Upper lobe of right lung (tissue), 1 donor: Measurements from ENCODE around the gene MECR. TPM values are rescaled to one million over a fixed set of nuclear protein-coding genes. Genes with fewer than 3 reads are reported as not detected.

Experiments
- ATAC-seq: fragments of 200-7000 bp; cut with Tn5 transposase; one replicate; pipeline ENCODE4 v1.9.1; 2020; ENCODE audit warnings: mild to moderate bottlenecking, moderate library complexity
- DNase-seq: peaks from one replicate; pipeline ENCODE4 v3.0.0-alpha.2; 2020
- H3K27ac ChIP-seq: fragments of 200-600 bp; one replicate; pipeline ENCODE4 v1.8.0; 2022
- H3K27me3 ChIP-seq: fragments of 200-600 bp; one replicate; pipeline ENCODE4 v1.8.0; 2022; ENCODE audit warnings: mild to moderate bottlenecking
- H3K36me3 ChIP-seq: fragments of 200-600 bp; one replicate; pipeline ENCODE4 v1.8.0; 2022
- H3K4me1 ChIP-seq: fragments of 200-600 bp; one replicate; pipeline ENCODE4 v1.8.0; 2022
- H3K4me3 ChIP-seq: fragments of 200-600 bp; one replicate; pipeline ENCODE4 v1.8.0; 2022; ENCODE audit warnings: mild to moderate bottlenecking
- H3K9me3 ChIP-seq: fragments of 200-600 bp; one replicate; pipeline ENCODE4 v1.8.0; 2022
- intact Hi-C: fragments of 100-400 bp; cut with DNase I; formaldehyde crosslinking; loops from one replicate; pipeline ENCODE4 v1.11.0; 2022
- total RNA-seq: library from RNA; stranded (reverse); fragmentation: NEBNext Ultra II Directional; extraction: Animal tissue kit (Norgen Biotek cat#: 25700); gene quantifications from one replicate; pipeline ENCODE4 v1.2.1, GENCODE V29; 2021
- TF ChIP-seq, protein P1 (sequence below): fragments of 200-600 bp; IDR thresholded peaks from one replicate; pipeline ENCODE4 v1.8.0; 2022; ENCODE audit warnings: antibody characterized with exemption
- donor health status: DM: no; HTN: yes; CAD: no; lungs with severe emphysema.

Gene MECR
- total RNA-seq, 1 donor from 2014 or later = 16.5 TPM

DNA sequence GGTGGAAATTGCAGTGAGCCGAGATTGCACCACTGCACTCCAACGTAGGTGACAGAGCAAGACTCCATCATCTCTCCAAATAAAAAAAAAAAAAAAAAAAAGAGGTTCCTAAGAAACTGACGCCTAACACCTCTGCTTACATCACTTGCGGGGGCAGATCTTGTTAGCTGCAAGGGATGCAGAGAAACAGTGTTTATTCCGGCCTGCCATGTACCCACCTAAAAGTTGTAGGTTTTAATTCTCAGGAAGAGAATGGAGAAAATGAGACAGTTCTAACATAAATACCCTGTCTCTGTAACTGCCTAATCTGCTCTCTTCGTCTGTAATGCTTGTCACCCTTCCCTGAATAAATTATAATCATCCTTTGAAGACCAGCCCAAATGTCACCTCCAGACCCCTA, 40.0 kb downstream of the MECR start:
- Histone ChIP-seq H3K36me3 (no peaks in the 10 kb centered on the region), H3K4me1 (no peaks in the 10 kb centered on the region), H3K27me3 (no peaks in the 10 kb centered on the region), H3K9me3 (no peaks in the 10 kb centered on the region), H3K27ac (no peak overlapping the region), H3K4me3 (no peak overlapping the region)
- ATAC-seq (no peak), DNase-seq (no peak)
- intact Hi-C loops = no loop called here
- TF ChIP-seq, protein P1, sequence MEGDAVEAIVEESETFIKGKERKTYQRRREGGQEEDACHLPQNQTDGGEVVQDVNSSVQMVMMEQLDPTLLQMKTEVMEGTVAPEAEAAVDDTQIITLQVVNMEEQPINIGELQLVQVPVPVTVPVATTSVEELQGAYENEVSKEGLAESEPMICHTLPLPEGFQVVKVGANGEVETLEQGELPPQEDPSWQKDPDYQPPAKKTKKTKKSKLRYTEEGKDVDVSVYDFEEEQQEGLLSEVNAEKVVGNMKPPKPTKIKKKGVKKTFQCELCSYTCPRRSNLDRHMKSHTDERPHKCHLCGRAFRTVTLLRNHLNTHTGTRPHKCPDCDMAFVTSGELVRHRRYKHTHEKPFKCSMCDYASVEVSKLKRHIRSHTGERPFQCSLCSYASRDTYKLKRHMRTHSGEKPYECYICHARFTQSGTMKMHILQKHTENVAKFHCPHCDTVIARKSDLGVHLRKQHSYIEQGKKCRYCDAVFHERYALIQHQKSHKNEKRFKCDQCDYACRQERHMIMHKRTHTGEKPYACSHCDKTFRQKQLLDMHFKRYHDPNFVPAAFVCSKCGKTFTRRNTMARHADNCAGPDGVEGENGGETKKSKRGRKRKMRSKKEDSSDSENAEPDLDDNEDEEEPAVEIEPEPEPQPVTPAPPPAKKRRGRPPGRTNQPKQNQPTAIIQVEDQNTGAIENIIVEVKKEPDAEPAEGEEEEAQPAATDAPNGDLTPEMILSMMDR = no peak

DNA sequence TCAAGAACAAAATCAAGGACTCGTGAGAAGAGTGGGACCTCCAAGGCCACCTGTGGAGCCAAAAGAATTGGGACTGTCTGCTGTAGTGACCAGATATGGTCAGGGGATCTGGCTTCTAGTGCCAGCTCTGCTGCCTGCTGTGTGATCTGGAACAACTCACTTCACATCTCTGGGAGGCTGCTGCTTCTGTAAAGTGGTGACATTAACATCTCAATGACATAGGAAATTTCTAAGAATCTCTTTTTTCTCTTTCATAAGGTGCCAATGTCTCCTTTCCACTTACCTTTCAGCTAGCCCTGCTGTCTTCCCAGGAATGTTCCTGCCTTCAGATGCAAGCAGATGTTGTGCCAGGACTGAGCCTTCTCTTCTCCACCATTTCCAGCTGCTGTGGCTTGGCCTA, 44.0 kb downstream of the MECR start:
- no peak overlapping the region for H3K27ac ChIP-seq
- no peaks in the 10 kb centered on the region for H3K36me3 ChIP-seq
- no peaks in the 10 kb centered on the region for H3K27me3 ChIP-seq
- no peaks in the 10 kb centered on the region for H3K9me3 ChIP-seq
- DNase-seq (no peak), ATAC-seq (no peak)
- H3K4me1 ChIP-seq = peaks cover 6% of the 10 kb centered on the region
- no peak overlapping the region for H3K4me3 ChIP-seq
- TF ChIP-seq, protein P1 = no peak
- intact Hi-C loops = no loop called here

DNA sequence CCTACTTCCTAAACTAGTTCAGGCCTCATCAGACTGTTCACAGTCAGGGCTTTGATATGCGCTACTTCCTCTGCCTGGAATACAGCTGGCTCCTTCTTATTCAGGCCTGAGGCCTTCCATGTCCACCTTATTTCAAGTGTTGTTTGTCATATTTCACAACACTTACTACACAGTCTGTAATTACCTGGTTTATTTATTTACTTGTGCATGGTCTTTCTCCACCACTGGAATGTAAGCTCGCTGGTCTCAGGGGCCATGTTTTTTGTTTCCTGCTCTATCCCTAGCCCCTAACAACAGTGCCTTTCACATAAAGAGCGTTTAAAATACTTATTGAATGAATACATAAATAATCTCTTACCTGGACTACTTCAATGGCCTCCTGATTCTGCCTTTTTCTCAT, 44.5 kb downstream of the MECR start:
- Histone ChIP-seq H3K9me3 (no peaks in the 10 kb centered on the region), H3K4me1 (peaks cover 6% of the 10 kb centered on the region), H3K4me3 (no peak overlapping the region), H3K36me3 (no peaks in the 10 kb centered on the region), H3K27me3 (no peaks in the 10 kb centered on the region), H3K27ac (no peak overlapping the region)
- intact Hi-C loops = no loop called here
- TF ChIP-seq, protein P1 = no peak
- no peak for ATAC-seq
- no peak for DNase-seq

DNA sequence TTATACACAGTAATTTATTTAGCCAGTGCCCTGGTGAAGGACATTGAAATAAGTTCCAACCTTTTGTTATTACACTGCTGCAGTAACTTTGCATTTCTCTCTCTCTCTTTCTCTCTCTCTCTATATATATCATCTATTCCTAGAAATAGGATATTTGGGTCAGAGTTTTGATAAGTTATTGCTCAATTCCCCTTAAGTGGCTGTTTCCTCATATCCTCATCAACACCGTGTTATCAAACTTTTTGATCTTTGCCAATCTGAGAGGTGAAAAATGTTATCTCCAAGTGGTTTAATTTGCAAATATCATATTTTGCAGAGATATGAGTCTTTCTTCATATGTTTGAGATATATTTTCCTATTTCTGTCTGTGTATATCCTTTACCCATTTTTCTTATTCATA, 47.4 kb downstream of the MECR start:
- Histone ChIP-seq H3K9me3 (no peaks in the 10 kb centered on the region), H3K36me3 (no peaks in the 10 kb centered on the region), H3K4me3 (no peak overlapping the region), H3K4me1 (peaks cover 26% of the 10 kb centered on the region), H3K27me3 (no peaks in the 10 kb centered on the region), H3K27ac (no peak overlapping the region)
- TF ChIP-seq, protein P1 = no peak
- intact Hi-C loops = no loop called here
- ATAC-seq (no peak), DNase-seq (no peak)

DNA sequence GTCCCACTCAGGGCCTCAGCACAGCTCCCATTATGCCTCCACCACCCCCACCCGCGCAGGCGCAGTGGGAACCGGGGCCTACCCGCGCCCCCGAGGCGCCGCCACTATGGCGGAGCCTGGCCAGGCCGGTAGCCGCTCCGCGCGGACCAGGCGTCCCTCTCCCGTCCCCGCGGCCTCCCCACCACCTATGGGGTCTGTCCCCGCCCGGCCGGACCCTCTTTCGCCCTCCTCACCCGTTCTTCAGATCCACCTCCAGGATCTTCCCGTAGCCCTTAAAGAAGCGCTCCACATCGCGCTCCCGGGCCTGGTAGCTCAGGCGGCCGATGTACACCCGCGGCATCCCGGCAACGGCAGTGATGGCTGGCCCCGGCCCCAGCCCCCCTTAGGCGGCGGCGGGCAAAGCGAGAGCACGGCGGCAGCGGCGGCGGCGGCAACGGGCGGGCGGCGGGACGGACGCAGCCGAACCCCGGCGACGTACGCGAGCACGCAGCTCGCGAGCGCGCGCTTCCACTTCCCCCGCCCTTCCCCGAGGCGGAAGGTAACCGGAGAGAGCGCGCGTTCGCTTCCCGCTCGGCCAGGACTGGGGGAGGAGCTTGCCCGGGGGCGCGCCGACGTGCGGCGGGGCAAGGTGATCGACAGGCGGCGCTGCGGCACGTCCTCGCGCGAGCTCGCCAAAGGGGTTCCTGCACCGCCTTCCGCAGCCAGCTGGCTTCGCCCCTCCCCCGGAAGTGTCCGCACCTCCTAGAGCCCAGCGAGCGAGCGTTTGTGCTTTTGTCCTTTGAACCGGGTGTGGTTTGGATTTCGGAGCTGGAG, 49.1 kb downstream of the MECR start, which contains the start of gene SRSF4:
SRSF4 (minus strand) TSS at position 488 of the 813 bp plus-strand sequence; CDS start at position 340, 148 bp downstream.
- Histone ChIP-seq H3K4me1 (peaks cover 43% of the 10 kb centered on the region), H3K4me3 (peak within 1 kb of the TSS; percentile 90), H3K27me3 (no peaks in the 10 kb centered on the region), H3K36me3 (no peaks in the 10 kb centered on the region), H3K27ac (peak within 1 kb of the TSS; percentile 100), H3K9me3 (no peaks in the 10 kb centered on the region)
- DNase-seq = peak; percentile 100
- TF ChIP-seq, protein P1 = peak; percentile 80
- intact Hi-C loops = no loop called here
- ATAC-seq = peak; percentile 98
